Effector memory CD8-positive, alpha-beta T cell (primary cell): Measurements from ENCODE around the gene SMIM36.
A peak's percentile ranks its signal among the peaks of the same experiment; 100 is the strongest.

ENCODE experiments used
- ATAC-seq: fragments of 150-1000 bp; cut with Tn5 transposase; replicated peaks from 2 replicates; pipeline ENCODE4 v1.10.0; 2021; ENCODE audit warnings: mild to moderate bottlenecking, moderate library complexity
- DNase-seq, 3 experiments: peaks; one replicate each; pipeline ENCODE4 v3.0.0; 2021
- H3K27ac Mint-ChIP-seq, 2 donors: one replicate each; pipeline ENCODE4 v1.8.0; 2022; ENCODE audit warnings: mild to moderate bottlenecking in 2 of 2, mixed read lengths in 2 of 2, moderate library complexity in 2 of 2
- H3K27me3 Mint-ChIP-seq, 2 donors: one replicate each; pipeline ENCODE4 v1.8.0; 2022; ENCODE audit warnings: mixed read lengths in 2 of 2
- H3K36me3 Mint-ChIP-seq: one replicate; pipeline ENCODE4 v1.8.0; 2022; ENCODE audit warnings: mild to moderate bottlenecking, moderate library complexity, mixed read lengths; ENCODE audit not compliant: insufficient read depth
- H3K4me1 Mint-ChIP-seq, 2 donors: one replicate each; pipeline ENCODE4 v1.8.0; 2022; ENCODE audit warnings: low read depth in 2 of 2, mixed read lengths in 2 of 2
- H3K4me3 Mint-ChIP-seq, 2 donors: one replicate each; pipeline ENCODE4 v1.8.0; 2022; ENCODE audit warnings: mild to moderate bottlenecking in 2 of 2, mixed read lengths in 2 of 2, moderate library complexity in 2 of 2
- H3K9me3 Mint-ChIP-seq, 2 donors: one replicate each; pipeline ENCODE4 v1.8.0; 2022; ENCODE audit warnings: mixed read lengths in 2 of 2

Gene SMIM36

DNA sequence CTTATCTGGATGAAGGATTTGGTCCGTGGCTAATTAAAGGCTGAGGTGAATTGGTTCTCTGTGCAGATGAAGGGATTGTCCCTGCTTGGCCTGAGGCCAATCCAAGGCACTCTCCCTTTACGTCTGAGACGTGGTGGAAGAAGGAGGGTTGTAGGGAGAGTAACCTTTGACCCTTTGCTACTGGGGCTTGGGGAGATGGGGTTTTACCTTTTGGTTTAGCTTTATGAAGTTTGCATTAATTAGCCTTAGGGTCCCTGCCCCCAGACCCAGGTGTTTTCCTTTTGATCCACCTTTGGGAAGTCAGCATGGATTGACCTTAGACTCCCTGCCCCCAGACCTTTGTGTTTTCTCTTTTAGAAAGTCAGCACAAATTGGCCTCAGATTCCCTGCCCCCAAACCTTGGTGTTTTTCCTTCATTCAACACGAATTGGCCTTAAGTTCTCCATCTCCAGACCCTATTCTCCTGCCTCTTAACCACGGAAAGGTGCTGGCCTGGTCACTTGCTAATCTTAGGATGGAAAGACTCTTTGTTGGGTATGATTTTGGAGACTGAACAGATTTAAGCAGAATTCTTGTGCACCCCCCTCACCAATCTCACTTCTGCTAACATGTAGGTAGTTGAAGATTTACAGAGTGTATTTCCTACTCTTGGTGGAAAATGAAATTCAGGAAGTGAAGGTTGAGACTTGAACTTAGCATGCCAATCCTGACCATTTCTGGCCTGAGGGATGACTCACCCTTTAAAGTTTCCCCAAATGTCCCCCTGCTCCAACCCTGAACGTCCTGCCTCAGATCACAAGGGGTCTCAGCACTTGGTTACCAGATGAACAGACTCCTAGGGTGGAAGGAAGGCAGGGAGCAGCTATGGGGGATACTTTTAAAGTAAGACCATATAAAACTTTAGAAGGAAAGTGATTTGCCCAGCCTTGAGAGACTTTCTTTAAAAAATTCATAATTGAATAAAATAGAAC, 66.5 kb downstream of the SMIM36 start:
- H3K27me3 Mint-ChIP-seq, result peaks cover 4 to 6% of the 10 kb centered on the region in 2 donors
- no peak for ATAC-seq
- no peaks in the 10 kb centered on the region for H3K36me3 Mint-ChIP-seq
- H3K4me1 Mint-ChIP-seq, result no peaks in the 10 kb centered on the region
- no peak overlapping the region for H3K27ac Mint-ChIP-seq
- no peaks in the 10 kb centered on the region for H3K9me3 Mint-ChIP-seq
- DNase-seq, result no peak
- no peak overlapping the region for H3K4me3 Mint-ChIP-seq

GRCh38 chr17:55443904-55444303, 67.3 kb downstream of the SMIM36 start:
- DNase-seq (no peak), ATAC-seq (no peak)
- Mint-ChIP-seq H3K4me3 (no peak overlapping the region), H3K4me1 (no peaks in the 10 kb centered on the region), H3K9me3 (no peaks in the 10 kb centered on the region), H3K27ac (no peak overlapping the region), H3K36me3 (no peaks in the 10 kb centered on the region), H3K27me3 (peaks cover 0 to 4% of the 10 kb centered on the region in 2 donors)

DNA sequence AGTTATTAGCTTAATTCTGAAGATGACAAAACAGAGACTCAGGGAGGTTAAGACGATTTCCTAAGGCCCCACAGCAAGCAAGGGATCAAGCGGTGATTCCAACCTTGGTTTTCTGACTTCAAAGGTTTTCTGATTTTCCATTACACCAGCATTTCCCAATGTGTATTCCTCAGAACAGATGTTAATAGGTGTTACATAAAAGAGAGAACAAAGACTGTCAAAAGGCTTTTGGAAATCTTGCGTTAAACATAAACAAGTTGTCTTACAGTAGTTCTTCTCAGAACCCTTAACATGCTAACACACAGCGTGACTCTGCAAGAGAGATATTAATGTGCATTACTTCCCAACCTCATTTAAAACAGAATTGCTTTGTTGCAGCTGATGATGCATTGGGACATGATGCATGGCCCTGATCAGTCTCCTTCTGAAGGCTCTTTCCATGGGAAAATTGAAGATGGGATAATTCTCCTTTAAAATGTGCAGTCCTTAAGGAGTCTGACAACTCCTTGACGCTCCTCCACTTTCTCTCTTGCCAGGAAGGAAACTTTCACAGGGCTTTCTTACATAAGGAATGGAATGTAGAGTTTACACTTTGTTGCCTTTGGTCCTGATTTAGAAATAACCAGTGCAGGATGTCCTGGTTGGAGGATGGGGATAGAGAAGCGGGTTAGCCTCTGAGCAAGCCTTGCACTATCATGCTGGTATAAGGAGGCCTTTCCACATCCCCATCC, 68.1 kb downstream of the SMIM36 start:
- H3K27me3 Mint-ChIP-seq, result peaks cover 2 to 3% of the 10 kb centered on the region in 2 donors
- ATAC-seq (no peak), DNase-seq (no peak)
- no peaks in the 10 kb centered on the region for H3K36me3 Mint-ChIP-seq
- no peak overlapping the region for H3K27ac Mint-ChIP-seq
- no peaks in the 10 kb centered on the region for H3K4me1 Mint-ChIP-seq
- H3K9me3 Mint-ChIP-seq, result no peaks in the 10 kb centered on the region
- H3K4me3 Mint-ChIP-seq, result no peak overlapping the region

GRCh38 chr17:55442462-55442861, 68.8 kb downstream of the SMIM36 start:
- Mint-ChIP-seq H3K4me1 (no peaks in the 10 kb centered on the region), H3K4me3 (no peak overlapping the region), H3K27me3 (peaks cover 8 to 10% of the 10 kb centered on the region in 2 donors), H3K27ac (no peak overlapping the region), H3K36me3 (no peaks in the 10 kb centered on the region), H3K9me3 (no peaks in the 10 kb centered on the region)
- ATAC-seq (no peak), DNase-seq (no peak)

GRCh38 chr17:55441544-55441943, 69.7 kb downstream of the SMIM36 start:
- Mint-ChIP-seq H3K9me3 (no peaks in the 10 kb centered on the region), H3K27me3 (peaks cover 12% of the 10 kb centered on the region in 2 donors)

DNA sequence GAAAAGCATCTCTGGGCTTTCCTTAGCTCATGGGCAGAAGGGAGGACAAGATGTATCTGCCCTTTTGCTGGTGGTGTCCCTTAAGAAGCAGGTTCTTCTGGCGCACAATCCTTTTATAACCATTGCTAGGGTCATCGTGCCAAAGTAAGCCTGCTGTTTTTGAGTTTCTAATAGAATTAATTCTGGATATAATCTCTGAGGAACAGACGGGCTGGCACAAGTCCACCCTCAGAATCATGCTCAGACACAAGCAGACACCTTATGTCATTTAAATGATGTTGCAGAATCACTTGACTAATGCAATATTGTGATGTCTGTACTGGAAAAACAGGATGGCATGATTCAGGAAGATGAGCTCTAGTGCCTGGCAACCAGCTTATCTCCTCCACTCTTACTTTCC, 70.9 kb downstream of the SMIM36 start:
- Mint-ChIP-seq H3K36me3 (no peaks in the 10 kb centered on the region), H3K27ac (no peak overlapping the region), H3K9me3 (no peaks in the 10 kb centered on the region), H3K4me3 (no peak overlapping the region), H3K27me3 (peaks cover 12 to 17% of the 10 kb centered on the region in 2 donors), H3K4me1 (no peaks in the 10 kb centered on the region)
- ATAC-seq (no peak), DNase-seq (no peak)

More at GRCh38 chr17:55441544-55441943, 69.7 kb downstream of the SMIM36 start:
- no peak for DNase-seq
- ATAC-seq, result no peak
- Mint-ChIP-seq H3K4me1 (no peaks in the 10 kb centered on the region), H3K27ac (no peak overlapping the region), H3K36me3 (no peaks in the 10 kb centered on the region), H3K4me3 (no peak overlapping the region)

GRCh38 chr17:55437159-55437605, 74.1 kb downstream of the SMIM36 start:
- Mint-ChIP-seq H3K36me3 (no peaks in the 10 kb centered on the region), H3K27me3 (peaks cover 12 to 44% of the 10 kb centered on the region in 2 donors)

DNA sequence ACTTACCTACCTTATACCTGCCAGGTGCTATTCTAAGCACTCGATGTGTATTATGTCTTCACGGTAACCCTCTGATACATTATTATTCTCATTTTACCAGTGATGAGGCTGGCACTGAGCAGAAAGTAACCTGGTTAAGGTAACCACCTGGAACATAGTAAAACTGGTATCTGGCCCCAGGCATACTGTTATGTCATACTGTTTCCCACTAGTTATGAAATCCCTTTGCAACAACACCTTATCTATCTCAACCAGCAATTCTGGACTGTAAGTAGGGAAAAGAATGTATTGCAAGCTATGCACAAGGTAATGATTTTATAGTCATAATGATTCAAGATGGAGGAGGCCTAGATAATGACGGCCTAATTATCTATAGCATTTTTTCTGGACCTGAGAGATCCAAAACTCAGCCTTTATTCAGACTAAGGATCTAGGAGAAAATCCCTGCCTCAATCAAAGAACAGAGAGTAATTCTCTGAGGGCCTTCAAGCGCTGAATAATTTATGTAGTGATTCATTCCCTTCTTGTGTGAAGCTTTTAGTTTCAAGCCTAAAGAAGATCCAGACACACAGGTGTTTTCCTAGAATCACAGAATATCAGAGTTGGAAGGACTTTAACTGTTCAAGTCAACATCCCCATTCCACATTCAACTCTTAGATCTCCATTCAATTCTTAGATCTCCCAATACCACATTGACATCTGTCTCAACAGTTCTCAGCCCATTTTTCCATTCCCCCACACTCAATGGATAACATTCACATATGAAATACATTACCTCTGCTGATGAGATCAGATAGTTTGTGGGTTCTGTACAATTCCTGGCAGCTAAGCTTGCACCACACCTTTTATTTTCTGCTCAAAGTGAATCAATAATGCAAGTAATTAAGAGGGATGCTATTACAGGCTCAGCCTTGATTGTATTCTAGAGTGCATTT, 74.8 kb downstream of the SMIM36 start:
- H3K9me3 Mint-ChIP-seq, result no peaks in the 10 kb centered on the region

More at GRCh38 chr17:55437159-55437605, 74.1 kb downstream of the SMIM36 start:
- H3K4me1 Mint-ChIP-seq, result peaks cover 0 to 3% of the 10 kb centered on the region in 2 donors
- no peaks in the 10 kb centered on the region for H3K9me3 Mint-ChIP-seq
- no peak overlapping the region for H3K4me3 Mint-ChIP-seq
- DNase-seq, result no peak
- peak overlapping the region in 1 of 2 donors; percentile 4 for H3K27ac Mint-ChIP-seq
- ATAC-seq, result no peak

DNA sequence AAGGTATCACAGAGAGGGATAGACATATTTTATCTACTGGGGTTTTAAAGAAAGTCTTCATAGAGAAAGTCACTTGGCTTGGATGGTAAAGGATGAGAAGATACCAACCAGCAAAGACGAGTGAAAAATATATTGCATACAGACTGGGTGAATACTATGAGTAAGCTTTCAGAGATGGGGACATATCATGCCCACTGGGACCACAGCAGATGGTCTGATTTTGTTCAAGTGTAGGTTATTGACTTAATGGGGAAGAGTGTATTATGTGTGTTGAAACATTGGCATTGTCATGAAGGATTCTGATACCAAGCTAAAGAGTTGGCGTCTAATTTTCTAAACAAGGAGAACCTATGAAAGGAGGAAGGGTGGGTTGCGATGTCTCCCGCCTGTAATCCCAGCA, 75.8 kb downstream of the SMIM36 start:
- peaks cover 0 to 3% of the 10 kb centered on the region in 2 donors for H3K4me1 Mint-ChIP-seq
- H3K4me3 Mint-ChIP-seq, result no peak overlapping the region
- peaks cover 12 to 44% of the 10 kb centered on the region in 2 donors for H3K27me3 Mint-ChIP-seq
- DNase-seq (no peak), ATAC-seq (no peak)
- no peaks in the 10 kb centered on the region for H3K9me3 Mint-ChIP-seq
- H3K36me3 Mint-ChIP-seq, result no peaks in the 10 kb centered on the region
- no peak overlapping the region for H3K27ac Mint-ChIP-seq

More for the DNA sequence above, 74.8 kb downstream of the SMIM36 start:
- H3K4me3 Mint-ChIP-seq, result no peak overlapping the region
- H3K27me3 Mint-ChIP-seq, result peaks cover 12 to 44% of the 10 kb centered on the region in 2 donors
- H3K27ac Mint-ChIP-seq, result no peak overlapping the region
- peaks cover 0 to 3% of the 10 kb centered on the region in 2 donors for H3K4me1 Mint-ChIP-seq
- no peaks in the 10 kb centered on the region for H3K36me3 Mint-ChIP-seq
- ATAC-seq (no peak), DNase-seq (no peak)

- Mint-ChIP-seq H3K4me3 (no peak overlapping the region), H3K27ac (no peak overlapping the region), H3K27me3 (peaks cover 12 to 44% of the 10 kb centered on the region in 2 donors), H3K36me3 (no peaks in the 10 kb centered on the region), H3K4me1 (peaks cover 0 to 3% of the 10 kb centered on the region in 2 donors), H3K9me3 (no peaks in the 10 kb centered on the region)
- ATAC-seq (no peak), DNase-seq (no peak)
Measured at GRCh38 chr17:55434721-55435120, 76.5 kb downstream of the SMIM36 start.

- Mint-ChIP-seq H3K4me1 (peaks cover 0 to 3% of the 10 kb centered on the region in 2 donors), H3K27me3 (peaks cover 12 to 44% of the 10 kb centered on the region in 2 donors), H3K4me3 (no peak overlapping the region), H3K36me3 (no peaks in the 10 kb centered on the region), H3K27ac (no peak overlapping the region), H3K9me3 (no peaks in the 10 kb centered on the region)
- DNase-seq (no peak), ATAC-seq (no peak)
Measured at GRCh38 chr17:55433629-55434422, 77.4 kb downstream of the SMIM36 start.

DNA sequence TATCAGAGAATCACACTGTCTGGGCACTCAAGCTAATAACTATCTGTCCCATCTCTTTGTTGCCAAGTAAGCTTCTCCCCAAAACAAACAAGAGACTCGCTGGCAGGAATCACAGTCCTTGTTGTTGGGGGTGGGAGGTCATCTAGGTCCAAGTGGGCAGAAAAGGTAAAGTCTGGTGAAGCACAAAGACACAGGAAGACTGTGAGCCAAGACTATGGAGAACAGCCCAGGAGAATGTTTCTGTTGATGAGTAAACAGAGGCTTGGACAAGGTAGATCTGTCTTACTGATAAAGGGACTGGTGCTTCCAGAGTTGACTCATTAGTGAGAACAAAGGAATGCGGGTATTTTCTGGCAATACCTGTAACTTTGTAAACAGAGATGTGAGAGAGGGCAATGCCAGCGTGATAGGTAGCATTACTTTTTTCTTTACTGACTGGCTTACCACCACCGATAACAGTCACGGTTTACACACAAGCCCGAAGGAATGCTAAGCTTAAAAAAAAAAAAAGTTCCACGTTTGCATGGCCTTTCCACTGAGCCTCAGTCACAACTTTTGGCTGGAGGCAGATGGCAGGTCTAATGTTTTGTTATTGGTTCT, 78.1 kb downstream of the SMIM36 start:
- no peak for ATAC-seq
- Mint-ChIP-seq H3K27me3 (peaks cover 15 to 49% of the 10 kb centered on the region in 2 donors), H3K36me3 (no peaks in the 10 kb centered on the region), H3K4me1 (peaks cover 0 to 3% of the 10 kb centered on the region in 2 donors), H3K4me3 (no peak overlapping the region), H3K9me3 (no peaks in the 10 kb centered on the region), H3K27ac (no peak overlapping the region)
- no peak for DNase-seq
